HCT116 (cell line): Measurements from ENCODE around the gene ZNF331. TPM values are rescaled to one million over a fixed set of nuclear protein-coding genes. Genes with fewer than 3 reads are reported as not detected.

Source experiments
- ATAC-seq: fragments of 200-7000 bp; cut with Tn5 transposase; 2 replicates; pipeline ENCODE4 v1.9.1; 2020; ENCODE audit warnings: mild to moderate bottlenecking, moderate library complexity
- BruUV-seq: library from RNA; stranded (reverse); fragments of 400-500 nt; replicated peaks from 2 replicates; lab custom pipeline; 2021; lab: Mats Ljungman, UMichigan
- CTCF ChIA-PET: fragments of 300-600 bp; sonication (Branson Sonifier 250); formaldehyde crosslinking; loops from one replicate; lab custom pipeline; 2021; ENCODE audit warnings: antibody characterized with exemption; lab: Charles Lee
- POLR2A ChIA-PET: fragments of 300-600, 350-600 bp; sonication (Branson Sonifier 250); formaldehyde crosslinking; loops from one replicate; lab custom pipeline; 2021; ENCODE audit warnings: antibody characterized with exemption; lab: Charles Lee
- RAD21 ChIA-PET, 2 experiments: fragments of 300-600 bp; sonication (Branson Sonifier 250); formaldehyde crosslinking; loops; one replicate each; lab custom pipeline; 2023; ENCODE audit warnings: low total read pairs in 2 of 2; ENCODE audit not compliant: uncharacterized antibody in 2 of 2, unreplicated experiment in 2 of 2, low non-redundant PET in 1 of 2; lab: Charles Lee
- DNase-seq: peaks from one replicate; pipeline ENCODE4 v3.0.0-alpha.2; 2010; ENCODE audit warnings: low read depth, low spot score
- H2AFZ ChIP-seq: fragments of 200-600 bp; shearing (Covaris generic), sonication (generic); 2 replicates; pipeline ENCODE4 v1.6.1; 2017; ENCODE audit warnings: low read depth, mixed run types, mixed read lengths, antibody characterized with exemption, low read length; ENCODE audit not compliant: poor library complexity, severe bottlenecking
- H3K27ac ChIP-seq: 2 replicates; pipeline ENCODE4 v1.5.1; 2012; ENCODE audit warnings: low read depth, low read length
- H3K27me3 ChIP-seq: fragments of 200-600 bp; sonication (generic); 2 replicates; pipeline ENCODE4 v1.6.1; 2016; ENCODE audit warnings: mixed run types, low read length, mixed read lengths; ENCODE audit not compliant: insufficient read depth
- H3K36me3 ChIP-seq, 2 experiments: fragments of 200-500 bp in 1 of 2; fragments of 200-600 bp in 1 of 2; sonication (Bioruptor generic) in 1 of 2; sonication (generic) in 1 of 2; 2 replicates each; pipeline versions ENCODE4 v1.5.1 to v1.6.1; 2014 to 2016; ENCODE audit warnings: low read length in 2 of 2, inconsistent platforms in 1 of 2, mixed read lengths in 1 of 2, mixed run types in 1 of 2; ENCODE audit not compliant: insufficient read depth in 2 of 2, control insufficient read depth in 1 of 2
- H3K4me1 ChIP-seq, 2 experiments: fragments of 200-600 bp in 1 of 2; sonication (generic) in 1 of 2; 2 replicates each; pipeline versions ENCODE4 v1.5.1 to v1.6.1; 2012 to 2017; ENCODE audit warnings: low read length in 2 of 2, inconsistent platforms in 1 of 2, mild to moderate bottlenecking in 1 of 2, mixed read lengths in 1 of 2, mixed run types in 1 of 2, moderate library complexity in 1 of 2; ENCODE audit not compliant: insufficient read depth in 2 of 2, control insufficient read depth in 1 of 2
- H3K4me2 ChIP-seq: fragments of 200-600 bp; sonication (generic); 2 replicates; pipeline ENCODE4 v1.6.1; 2017; ENCODE audit warnings: mixed run types, low read length, mixed read lengths
- H3K4me3 ChIP-seq, 2 experiments: fragments of 200-600 bp in 1 of 2; sonication (generic) in 1 of 2; replicated peaks in 1 of 2; 2 replicates each; pipeline ENCODE4 v1.5.1; 2011 to 2016; ENCODE audit warnings: low read length in 2 of 2, control low read depth in 1 of 2, low read depth in 1 of 2, mild to moderate bottlenecking in 1 of 2, mixed read lengths in 1 of 2, mixed run types in 1 of 2
- H3K79me2 ChIP-seq: fragments of 200-600 bp; sonication (generic); 2 replicates; pipeline ENCODE4 v1.6.1; 2017; ENCODE audit warnings: mild to moderate bottlenecking, mixed run types, low read length, moderate library complexity, mixed read lengths; ENCODE audit not compliant: insufficient read depth
- H3K9ac ChIP-seq: fragments of 200-600 bp; sonication (generic); 2 replicates; pipeline ENCODE4 v1.6.1; 2016; ENCODE audit warnings: low read length, mixed read lengths
- H3K9me2 ChIP-seq: fragments of 200-600 bp; sonication (generic), shearing (Covaris generic); 2 replicates; pipeline ENCODE4 v1.6.1; 2017; ENCODE audit warnings: mixed run types, mild to moderate bottlenecking, moderate library complexity; ENCODE audit not compliant: insufficient read depth
- H3K9me3 ChIP-seq, 2 experiments: fragments of 200-500 bp in 1 of 2; fragments of 200-600 bp in 1 of 2; sonication (Bioruptor generic) in 1 of 2; sonication (generic) in 1 of 2; 2 replicates each; pipeline ENCODE4 v1.6.1; 2014 to 2017; ENCODE audit warnings: low read length in 2 of 2, mixed read lengths in 2 of 2, inconsistent platforms in 1 of 2, low read depth in 1 of 2, mild to moderate bottlenecking in 1 of 2, mixed run types in 1 of 2, moderate library complexity in 1 of 2; ENCODE audit not compliant: control insufficient read depth in 1 of 2, insufficient read depth in 1 of 2
- H4K20me1 ChIP-seq: fragments of 200-600 bp; sonication (generic), shearing (Covaris generic); 2 replicates; pipeline ENCODE4 v1.6.1; 2017; ENCODE audit warnings: mixed run types, mild to moderate bottlenecking, moderate library complexity; ENCODE audit not compliant: insufficient read depth
- CBX3 ChIP-seq: IDR thresholded peaks from 2 replicates; pipeline ENCODE4 v1.6.1; 2012; ENCODE audit warnings: low read depth
- CEBPB ChIP-seq: IDR thresholded peaks from 2 replicates; pipeline ENCODE4 v1.6.1; 2012; ENCODE audit warnings: low read depth
- ELF1 ChIP-seq: IDR thresholded peaks from 2 replicates; pipeline ENCODE4 v1.6.1; 2012; ENCODE audit warnings: low read depth, borderline replicate concordance
- POLR2A ChIP-seq: IDR thresholded peaks from 2 replicates; pipeline ENCODE4 v1.7.0; 2011; ENCODE audit warnings: borderline replicate concordance; ENCODE audit not compliant: insufficient read depth, insufficient read length; ENCODE audit errors: extremely low read depth
- SIN3A ChIP-seq: IDR thresholded peaks from 2 replicates; pipeline ENCODE4 v1.6.1; 2012; ENCODE audit warnings: low read depth
- SRF ChIP-seq: IDR thresholded peaks from 2 replicates; pipeline ENCODE4 v1.6.1; 2012; ENCODE audit warnings: low read depth
- intact Hi-C: fragments of 100-400 bp; cut with micrococcal nuclease; formaldehyde crosslinking; loops from 2 replicates; pipeline ENCODE4 v1.10.0; 2022
- total RNA-seq: library from RNA; stranded (reverse); gene quantifications from one replicate; pipeline ENCODE4 v1.2.1, GENCODE V29; 2021; ENCODE audit not compliant: unreplicated experiment
- TF ChIP-seq, protein P1 (sequence below), 3 experiments: fragments of 200-600 bp in 1 of 3; sonication (generic) in 1 of 3; IDR thresholded peaks in 2 of 3; conservative IDR thresholded peaks in 1 of 3; 2 replicates each; pipeline ENCODE4 v1.5.1; 2012 to 2017; ENCODE audit warnings: low read depth in 2 of 3, low read length in 2 of 3, antibody characterized with exemption in 1 of 3, borderline replicate concordance in 1 of 3, control low read depth in 1 of 3, mild to moderate bottlenecking in 1 of 3, mixed read lengths in 1 of 3, mixed run types in 1 of 3, moderate library complexity in 1 of 3; ENCODE audit not compliant: insufficient read depth in 1 of 3
- TF ChIP-seq, protein P2 (sequence below): IDR thresholded peaks from 2 replicates; pipeline ENCODE4 v1.6.1; 2012
- TF ChIP-seq, protein P3 (sequence below): IDR thresholded peaks from 2 replicates; pipeline ENCODE4 v1.6.1; 2011; ENCODE audit warnings: mild to moderate bottlenecking, low read length, moderate library complexity; ENCODE audit not compliant: insufficient replicate concordance; ENCODE audit errors: extremely low read depth

ZNF331 gene
- total RNA-seq, 1 experiment from 2014 or later, result 0.59 TPM

DNA sequence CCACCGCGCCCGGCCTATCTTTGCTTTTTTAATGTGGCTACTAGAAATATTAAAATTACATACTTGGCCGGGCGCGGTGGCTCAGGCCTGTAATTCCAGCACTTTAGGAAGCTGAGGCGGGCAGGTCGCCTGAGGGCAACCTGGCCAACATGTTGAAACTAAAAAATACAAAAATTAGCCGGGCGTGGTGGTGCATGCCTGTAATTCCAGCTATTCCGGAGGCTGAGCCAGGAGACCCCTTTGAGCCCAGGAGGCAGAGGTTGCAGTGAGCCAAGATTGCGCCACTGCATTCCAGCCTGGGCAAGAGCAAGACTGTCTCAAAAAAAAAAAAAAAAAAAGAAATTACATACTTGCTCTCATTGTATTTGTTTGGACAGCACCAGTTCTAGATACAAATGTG lies 59.1 kb downstream of the ZNF331 start:
- Histone ChIP-seq H3K9ac (no peak overlapping the region), H3K4me3 (no peak overlapping the region), H3K79me2 (no peaks in the 10 kb centered on the region), H3K27ac (no peak overlapping the region), H2AFZ (no peak overlapping the region), H3K4me2 (no peak overlapping the region), H3K27me3 (no peaks in the 10 kb centered on the region), H3K36me3 (no peaks in the 10 kb centered on the region), H3K4me1 (no peaks in the 10 kb centered on the region), H4K20me1 (no peaks in the 10 kb centered on the region), H3K9me2 (no peaks in the 10 kb centered on the region), H3K9me3 (peaks cover 0 to 17% of the 10 kb centered on the region in 2 experiments; a peak in 2 of 4 replicates)
- ChIA-PET POLR2A (no interaction called here), CTCF (no interaction called here), RAD21 (no interaction called here)
- DNase-seq, result no peak
- no TSS peak for BruUV-seq
- no peak for TF ChIP-seq SRF
- TF ChIP-seq, protein P1, sequence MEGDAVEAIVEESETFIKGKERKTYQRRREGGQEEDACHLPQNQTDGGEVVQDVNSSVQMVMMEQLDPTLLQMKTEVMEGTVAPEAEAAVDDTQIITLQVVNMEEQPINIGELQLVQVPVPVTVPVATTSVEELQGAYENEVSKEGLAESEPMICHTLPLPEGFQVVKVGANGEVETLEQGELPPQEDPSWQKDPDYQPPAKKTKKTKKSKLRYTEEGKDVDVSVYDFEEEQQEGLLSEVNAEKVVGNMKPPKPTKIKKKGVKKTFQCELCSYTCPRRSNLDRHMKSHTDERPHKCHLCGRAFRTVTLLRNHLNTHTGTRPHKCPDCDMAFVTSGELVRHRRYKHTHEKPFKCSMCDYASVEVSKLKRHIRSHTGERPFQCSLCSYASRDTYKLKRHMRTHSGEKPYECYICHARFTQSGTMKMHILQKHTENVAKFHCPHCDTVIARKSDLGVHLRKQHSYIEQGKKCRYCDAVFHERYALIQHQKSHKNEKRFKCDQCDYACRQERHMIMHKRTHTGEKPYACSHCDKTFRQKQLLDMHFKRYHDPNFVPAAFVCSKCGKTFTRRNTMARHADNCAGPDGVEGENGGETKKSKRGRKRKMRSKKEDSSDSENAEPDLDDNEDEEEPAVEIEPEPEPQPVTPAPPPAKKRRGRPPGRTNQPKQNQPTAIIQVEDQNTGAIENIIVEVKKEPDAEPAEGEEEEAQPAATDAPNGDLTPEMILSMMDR (IDR thresholded peaks at IDR 0.05 in 2 of 3, conservative IDR thresholded peaks at IDR 0.05 in 1 of 3; ENCODE audit: borderline replicate concordance in 1 of 3, insufficient read depth in 1 of 3, low read depth in 2 of 3, low read length in 2 of 3), result no peak
- no peak for TF ChIP-seq SIN3A
- TF ChIP-seq, protein P2, sequence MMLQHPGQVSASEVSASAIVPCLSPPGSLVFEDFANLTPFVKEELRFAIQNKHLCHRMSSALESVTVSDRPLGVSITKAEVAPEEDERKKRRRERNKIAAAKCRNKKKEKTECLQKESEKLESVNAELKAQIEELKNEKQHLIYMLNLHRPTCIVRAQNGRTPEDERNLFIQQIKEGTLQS, result no peak
- no peak for TF ChIP-seq CBX3
- TF ChIP-seq POLR2A, result no peak
- TF ChIP-seq CEBPB, result no peak
- no peak for TF ChIP-seq ELF1
- TF ChIP-seq, protein P3, sequence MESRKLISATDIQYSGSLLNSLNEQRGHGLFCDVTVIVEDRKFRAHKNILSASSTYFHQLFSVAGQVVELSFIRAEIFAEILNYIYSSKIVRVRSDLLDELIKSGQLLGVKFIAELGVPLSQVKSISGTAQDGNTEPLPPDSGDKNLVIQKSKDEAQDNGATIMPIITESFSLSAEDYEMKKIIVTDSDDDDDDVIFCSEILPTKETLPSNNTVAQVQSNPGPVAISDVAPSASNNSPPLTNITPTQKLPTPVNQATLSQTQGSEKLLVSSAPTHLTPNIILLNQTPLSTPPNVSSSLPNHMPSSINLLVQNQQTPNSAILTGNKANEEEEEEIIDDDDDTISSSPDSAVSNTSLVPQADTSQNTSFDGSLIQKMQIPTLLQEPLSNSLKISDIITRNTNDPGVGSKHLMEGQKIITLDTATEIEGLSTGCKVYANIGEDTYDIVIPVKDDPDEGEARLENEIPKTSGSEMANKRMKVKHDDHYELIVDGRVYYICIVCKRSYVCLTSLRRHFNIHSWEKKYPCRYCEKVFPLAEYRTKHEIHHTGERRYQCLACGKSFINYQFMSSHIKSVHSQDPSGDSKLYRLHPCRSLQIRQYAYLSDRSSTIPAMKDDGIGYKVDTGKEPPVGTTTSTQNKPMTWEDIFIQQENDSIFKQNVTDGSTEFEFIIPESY, result no peak
- no peak for ATAC-seq
- intact Hi-C loops, result no loop called here
